Measurements from ENCODE around the gene FUCA1.
A peak's percentile ranks its signal among the peaks of the same experiment; 100 is the strongest.
"Not testable (repeated sequence)": the region's sequence is repeated elsewhere in the genome, so short reads cannot be mapped to it uniquely, and the experiment has no call there.

The FUCA1 gene

DNA sequence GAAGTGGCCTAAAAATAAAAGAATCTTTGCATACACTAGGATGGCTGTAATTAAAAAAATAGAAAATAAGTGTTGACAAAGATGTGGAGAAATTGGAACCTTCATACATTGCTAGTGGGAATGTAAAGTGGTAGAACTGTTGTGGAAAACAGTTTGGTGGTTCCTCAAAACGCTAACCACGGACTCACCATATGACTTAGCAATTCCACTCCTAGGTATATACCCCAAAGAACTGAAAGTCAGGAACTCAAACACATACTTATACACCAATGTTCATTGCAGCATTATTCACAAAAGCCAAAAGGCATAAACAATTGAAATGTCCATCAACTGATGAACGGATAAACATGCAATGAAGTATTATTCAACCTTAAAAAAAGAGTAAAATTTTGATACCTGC, 32.1 kb downstream of the FUCA1 start:
- peak; percentile 37 for DNase-seq

DNA sequence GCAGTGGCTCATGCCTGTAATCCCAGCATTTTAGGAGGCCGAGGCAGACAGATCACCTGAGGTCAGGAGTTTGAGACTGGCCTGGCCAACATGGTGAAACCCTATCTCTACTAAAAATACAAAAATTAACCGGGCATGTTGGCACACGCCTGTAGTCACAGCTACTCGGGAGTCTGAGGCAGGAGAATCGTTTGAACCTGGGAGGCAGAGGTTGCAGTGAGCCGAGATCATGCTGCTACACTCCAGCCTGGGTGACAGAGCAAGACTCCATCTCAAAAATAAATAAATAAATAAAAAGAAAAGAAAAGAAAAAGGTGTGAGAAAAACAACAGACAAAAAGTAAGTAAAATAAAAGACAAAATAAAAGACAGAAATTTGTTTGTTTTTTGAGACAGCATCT, 33.9 kb downstream of the FUCA1 start:
- DNase-seq, result not testable (repeated sequence)

DNA sequence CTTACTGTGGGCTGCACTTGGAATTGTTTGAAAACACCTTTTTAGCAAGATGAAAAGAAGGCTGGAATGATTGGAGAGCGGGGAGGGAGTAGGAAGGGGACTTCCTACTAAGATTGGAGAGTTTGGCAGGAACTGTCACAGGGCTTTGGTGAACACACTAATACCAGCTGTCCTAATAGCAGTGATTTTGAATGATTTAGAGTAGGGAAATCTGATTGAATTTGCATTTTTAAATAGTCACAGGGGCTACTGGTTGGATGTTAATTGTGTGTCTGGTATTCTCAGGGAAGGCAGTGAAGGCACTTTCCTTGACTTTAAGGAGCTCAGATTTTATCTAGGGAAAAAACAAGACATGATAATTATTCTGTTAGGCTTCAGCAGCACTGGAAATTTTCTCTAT, 40.4 kb downstream of the FUCA1 start:
- no peak for DNase-seq

DNA sequence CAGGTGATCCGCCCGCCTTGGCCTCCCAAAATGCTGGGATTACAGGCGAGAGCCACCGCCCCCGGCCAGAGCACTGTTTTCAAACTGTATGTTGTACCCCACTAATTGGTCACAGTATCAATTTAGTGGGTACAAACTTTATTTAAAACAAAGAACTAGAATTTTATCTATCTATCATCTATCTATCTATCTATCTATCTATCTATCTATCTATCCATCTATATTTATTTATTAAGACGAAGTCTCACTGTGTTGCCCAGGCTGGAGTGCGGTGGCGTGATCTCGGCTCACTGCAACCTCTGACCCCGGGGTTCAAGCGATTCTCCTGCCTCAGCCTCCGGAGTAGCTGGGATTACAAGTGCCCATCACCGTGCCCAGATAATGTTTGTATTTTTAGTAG, 41.5 kb downstream of the FUCA1 start:
- not testable (repeated sequence) for DNase-seq

DNA sequence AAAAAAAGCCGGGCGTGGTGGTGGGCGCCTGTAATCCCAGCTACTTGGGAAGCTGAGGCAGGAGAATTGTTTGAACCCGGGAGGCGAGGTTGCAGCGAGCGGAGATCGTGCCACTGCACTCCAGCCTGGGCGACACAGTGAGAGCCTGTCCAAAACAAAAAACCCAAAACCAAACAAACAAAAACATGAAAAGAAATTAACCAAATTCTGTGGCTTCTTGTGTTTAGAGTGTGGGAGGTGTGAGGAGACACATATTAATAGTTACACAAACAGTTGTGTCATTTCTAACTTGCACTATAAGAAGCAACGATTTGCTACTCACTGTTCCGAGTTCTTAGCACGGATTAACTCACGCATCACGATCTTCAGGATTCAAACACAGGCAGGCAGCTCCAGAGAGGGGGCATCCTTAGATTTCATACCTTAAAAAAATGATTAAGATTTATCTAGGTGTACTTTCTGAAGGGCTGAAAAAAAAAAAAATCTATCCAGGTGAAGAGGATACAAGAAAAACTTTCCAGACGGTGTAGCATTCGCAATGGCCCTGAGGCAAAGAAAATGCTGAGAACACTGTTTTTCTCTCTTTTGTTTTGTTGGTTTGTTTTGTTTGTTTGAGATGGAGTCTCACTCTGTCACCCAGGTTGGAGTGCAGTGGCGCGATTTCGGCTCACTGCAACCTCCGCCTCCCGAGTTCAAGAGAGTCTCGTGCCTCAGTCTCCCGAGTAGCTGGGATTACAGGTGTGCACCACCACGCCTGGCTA, 42.1 kb downstream of the FUCA1 start:
- peak; percentile 13 for DNase-seq

DNA sequence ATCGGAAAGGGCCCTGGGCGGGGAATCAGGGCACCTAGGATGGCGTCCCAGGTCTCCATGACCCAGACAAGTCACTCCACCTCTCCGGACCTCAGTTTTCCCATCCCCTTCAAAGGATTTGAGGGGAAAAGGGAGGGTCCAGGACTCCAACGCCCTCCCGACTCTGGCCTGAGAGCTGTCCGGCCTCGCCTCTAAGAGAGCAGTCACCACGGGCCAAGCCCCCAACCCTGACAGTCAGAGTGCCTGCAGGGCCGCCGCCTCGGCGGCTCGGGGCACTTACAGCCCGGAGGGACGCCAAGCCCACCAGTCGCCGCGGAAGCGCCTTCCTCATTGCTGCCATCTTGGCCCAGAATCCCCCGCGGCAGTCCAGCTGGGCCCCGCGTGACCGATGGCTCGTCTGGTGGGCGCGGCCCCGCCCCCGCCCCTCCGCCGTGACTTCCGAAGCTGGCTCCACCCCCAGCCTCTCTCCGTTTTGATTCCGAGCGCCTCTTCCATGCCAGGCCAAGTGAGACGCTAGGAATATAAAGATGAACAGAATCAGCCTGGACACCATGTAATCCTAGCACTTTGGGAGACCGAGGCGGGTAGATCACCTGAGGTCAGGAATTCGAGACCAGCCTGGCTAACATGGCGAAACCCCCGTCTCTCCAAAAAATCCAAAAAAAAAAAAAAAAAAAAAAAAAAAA, 42.9 kb downstream of the FUCA1 start, which contains the start of gene HMGCL:
Gene HMGCL (minus strand): TSS at position 354 of the 686 bp plus-strand sequence. CDS start 14 bp downstream, at position 340.
- DNase-seq, result peak; percentile 96

DNA sequence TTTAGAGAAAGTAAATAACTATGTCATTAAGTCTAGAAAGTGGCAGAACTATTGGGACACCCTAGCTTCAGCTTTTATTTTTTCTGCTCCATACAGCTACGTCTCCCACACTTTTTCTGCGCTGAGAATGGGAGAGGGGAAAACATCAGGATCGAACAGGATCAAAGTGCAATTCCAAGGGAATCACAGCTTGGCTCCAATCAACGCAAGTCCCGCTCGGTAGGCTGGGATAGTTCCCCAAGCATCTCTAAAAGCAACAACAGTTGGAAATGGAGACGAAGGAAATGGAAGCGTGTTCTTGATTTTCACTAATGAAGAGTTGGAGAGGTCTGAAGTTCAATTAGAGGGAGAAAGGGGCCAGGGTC, 43.4 kb downstream of the FUCA1 start:
- DNase-seq, result no peak

DNA sequence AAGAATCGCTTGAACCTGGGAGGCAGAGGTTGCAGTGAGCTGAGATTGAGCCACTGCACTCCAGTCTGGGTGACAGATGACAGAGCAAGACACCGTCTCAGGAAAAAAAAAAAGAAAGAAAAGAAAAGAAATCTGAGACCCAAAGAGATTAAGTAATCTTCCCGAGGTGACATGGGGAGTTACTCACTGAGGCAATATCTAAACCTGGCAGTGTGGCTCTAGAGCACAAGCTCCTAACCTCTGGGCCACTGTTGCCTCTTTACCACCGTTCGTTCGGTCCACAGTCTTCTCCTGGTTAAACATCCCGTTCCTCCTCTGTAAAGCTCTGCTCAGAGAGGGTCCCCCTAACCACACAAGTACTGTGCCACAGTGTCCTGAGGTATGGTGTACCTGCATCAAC, 44.3 kb downstream of the FUCA1 start:
- DNase-seq, result no peak

DNA sequence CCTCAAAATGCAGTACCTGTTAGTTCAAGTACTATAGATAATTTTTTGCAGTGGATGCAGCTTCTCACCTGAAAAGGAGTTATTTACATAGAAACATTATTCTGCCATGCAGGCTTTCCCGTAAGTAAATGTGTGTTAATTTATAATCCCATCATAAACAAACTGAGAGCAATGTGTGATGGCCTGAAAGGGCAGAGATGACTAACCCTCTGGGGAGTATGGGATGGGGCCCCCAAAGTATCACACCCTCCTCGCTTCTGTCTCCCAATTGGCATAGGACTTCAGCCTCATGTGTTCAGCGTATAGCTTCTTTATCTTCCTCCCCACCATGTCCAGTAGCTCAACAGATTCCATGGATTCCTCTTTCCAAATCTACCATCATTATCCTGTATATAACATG, 50.5 kb downstream of the FUCA1 start:
- no peak for DNase-seq

DNA sequence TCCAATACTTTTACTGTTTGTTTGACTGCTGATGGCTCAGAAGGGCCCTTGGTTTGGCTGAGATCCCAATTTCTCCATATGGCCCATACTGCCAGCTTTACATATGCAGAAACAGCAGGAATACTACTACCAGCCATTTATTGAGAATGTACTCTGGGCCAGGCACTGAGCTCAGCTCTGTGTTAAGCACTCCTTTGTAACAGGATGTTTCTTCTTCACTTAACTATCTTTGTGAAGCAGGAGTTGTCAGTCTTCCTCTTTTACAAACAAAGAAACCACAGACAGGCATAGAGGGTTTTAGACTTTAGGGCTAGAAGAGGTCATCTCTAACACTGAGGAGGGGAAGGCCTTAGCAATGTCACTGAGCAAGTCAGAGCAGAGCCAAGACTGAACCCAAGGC, 51.2 kb downstream of the FUCA1 start:
- peak; percentile 58 for DNase-seq

DNA sequence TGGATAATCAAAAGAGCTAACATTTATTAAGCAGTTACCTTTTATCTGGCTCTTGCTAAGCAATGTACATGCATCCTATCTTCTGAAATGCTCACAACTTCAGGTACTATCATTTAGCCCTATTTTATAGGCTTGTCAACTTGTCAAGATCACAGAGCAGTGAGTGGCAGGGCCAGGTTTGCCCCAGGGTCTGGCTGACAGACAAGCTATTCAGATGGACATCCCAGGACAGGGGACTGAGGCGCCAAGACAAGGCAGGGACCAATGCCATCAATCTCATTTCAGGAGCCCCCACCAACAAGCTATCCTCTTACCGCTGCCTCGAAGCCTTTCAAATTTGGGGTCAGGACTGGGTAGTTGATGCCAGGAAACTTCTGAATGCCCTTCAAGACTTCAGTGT, 51.7 kb downstream of the FUCA1 start:
- no peak for DNase-seq

DNA sequence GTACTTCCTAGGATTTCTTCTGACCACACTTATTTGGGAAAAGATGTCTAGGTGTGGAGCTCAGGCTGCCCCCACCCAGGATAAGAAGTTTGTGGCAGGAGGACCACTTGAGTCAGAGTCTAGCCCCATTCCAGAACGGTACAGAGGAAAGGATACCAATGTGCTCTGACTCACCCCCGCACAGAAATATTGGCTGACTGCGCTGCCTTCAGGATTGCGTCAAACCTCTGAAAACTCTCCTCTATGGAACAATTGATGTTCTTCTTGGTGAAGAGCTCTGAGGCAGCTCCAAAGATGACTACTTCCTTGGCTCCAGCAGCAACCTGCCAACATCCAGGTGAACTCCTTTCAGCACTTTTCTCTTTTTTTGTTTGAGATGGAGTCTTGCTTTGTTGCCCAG, 54.1 kb downstream of the FUCA1 start:
- DNase-seq, result no peak

DNA sequence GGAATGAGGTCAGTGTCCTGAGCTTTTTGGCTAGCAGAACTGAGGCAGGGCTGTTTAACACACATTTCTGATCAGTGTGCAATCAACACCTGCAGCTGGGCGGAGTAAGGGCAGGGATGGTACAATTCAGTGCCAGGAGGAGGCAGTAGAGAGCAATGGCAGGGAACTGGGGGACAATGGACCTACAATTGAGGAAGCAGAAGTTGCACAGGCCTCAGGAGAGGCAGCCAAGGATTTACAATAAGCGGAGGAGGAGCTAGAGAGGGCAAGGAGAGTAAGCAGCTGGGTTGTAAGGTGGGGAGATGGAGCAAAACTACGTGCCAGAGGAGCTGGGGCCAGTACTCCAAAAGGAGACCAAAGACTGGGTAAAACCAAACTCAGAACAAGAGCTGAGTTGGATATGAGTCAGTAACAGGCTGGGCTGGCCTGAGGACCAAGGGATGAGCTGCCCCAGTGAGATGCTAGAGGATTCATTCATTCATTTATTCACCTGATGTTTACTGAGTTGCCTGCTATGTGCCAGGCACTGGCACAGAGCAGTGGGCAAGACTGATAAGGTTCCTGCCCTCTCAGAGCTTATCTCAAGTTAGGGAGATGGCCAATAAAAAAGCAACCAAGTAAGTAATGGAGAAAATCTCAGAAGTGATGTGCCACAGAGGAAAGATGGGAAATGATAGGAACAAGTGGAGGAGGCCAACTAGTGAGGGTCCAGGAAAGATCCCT, 57.1 kb downstream of the FUCA1 start:
- peak; percentile 89 for DNase-seq

DNA sequence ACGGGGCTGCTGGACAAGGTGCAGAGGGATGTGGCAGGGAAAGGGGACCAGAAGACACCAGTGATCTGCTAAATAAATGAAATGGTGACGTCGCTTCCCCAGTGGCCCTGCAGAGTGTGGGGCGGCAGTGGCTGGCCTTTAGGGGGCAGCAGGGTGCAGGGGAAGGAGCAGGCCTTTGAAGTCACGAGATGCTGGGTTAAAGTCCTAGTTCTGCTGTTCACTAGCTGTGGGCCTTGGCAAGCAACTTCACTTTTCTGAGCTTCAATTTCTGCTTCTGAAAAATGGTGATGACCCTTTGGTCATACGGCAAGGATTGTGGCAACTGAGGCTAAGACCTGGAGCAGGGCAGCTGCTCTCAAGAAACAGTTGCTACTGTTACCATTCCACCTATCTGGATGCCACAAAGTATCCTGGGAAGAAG, 58.3 kb downstream of the FUCA1 start:
- peak; percentile 96 for DNase-seq

DNA sequence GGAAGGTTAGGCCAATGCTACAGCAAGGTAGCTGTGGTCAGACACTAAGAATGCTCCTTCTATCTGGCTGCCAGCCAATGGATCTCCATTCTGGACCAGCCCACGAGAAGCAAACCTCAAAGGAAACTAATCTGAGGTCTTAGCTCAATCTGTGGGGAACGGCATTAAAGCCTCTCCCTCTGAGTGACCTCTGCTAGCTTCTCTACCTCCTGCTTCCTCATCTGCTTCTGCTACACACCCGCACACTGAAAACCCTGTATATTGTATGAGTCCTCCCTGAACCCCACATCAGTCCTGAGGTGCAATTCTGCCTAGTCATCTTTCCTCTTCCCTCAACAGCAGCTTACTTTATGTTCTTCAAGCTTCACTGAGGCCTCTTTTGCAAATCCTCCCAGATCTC, 60.6 kb downstream of the FUCA1 start:
- DNase-seq, result peak; percentile 60

DNA sequence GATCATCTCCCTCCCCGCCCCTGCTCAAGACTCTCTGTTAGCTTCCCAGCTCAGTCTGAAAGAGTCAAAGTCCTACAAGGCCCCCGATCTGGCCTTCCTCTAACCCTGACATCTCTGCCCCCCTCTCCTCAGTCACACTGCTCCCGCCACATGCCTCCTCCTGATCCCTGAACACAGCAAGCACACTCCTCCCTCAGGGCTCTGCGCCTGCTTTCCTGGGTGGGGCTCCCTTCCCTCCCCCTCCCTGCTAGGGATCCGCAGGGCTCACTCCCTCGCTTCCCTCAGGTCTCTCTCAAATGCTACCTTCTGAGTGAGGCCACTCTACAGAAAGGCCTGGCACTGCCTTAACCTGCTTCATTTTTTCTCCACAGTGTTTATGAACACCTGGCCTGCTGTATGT, 61.8 kb downstream of the FUCA1 start:
- no peak for DNase-seq

DNA sequence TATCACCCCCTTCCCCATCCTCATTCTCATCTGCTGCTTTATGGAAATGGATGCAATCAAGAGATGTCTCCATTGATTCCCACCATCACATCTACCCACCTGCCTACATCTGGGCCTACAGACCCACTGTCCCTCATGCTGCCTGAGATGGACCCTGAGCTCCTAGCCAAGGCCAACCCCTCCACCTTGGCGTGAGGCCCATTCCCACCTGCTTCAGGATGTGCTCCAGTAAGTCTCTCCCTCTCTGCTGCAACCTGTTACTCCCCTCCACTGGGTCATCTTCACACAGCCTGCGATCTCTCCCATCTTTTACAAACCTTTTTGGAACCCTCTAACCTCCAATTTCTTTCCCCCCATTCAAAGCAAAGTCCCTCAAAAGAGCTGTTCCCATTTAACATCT, 63.1 kb downstream of the FUCA1 start:
- no peak for DNase-seq

DNA sequence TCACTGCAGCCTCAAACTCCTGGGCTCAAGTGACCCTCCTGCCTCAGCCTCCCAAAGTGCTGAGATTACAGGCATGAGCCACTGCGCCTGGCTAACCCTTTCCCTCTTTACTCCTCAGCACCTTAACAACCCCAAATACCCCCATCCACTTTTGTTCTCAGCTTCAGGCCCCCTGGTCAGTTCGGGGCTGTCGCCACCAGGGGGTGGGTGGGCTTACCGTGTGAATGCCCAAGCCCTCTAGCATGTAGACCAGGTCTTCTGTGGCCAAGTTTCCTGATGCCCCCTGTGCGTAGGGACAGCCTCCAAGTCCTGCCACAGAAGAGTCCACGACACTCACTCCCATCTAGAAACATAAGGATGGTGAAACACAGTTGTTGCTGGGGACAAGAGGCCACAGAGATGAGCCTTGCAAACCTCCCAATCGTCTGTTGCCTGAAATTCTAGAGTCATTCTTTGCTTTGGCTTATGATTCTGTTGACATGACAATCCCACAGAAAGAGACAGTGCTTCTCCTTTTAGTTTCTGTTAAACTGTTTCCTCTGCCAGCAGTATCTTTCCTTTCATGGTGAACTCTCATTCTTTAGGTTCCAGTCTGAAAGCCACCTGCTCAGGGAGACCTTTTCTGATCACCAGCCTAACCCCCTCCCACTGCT, 63.8 kb downstream of the FUCA1 start:
- DNase-seq, result peak; percentile 14

DNA sequence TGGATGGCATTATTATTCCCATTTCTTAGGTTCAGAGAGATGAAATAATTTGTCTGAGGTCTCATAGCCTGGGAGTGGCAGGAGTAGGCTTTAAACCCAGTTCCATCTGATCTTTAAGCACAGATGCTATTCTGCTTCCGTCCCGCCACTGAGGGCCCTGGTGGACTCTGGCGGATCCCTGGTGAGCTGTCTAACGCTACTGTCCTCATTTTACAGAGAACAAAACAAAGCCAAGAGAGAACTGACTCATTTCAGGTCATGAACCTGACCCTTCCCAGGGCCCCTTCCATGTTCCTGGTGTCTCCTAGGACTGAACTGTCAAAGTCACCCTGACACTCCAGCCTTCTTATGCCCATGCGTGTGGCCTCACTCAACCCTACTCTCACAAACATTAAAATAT, 64.4 kb downstream of the FUCA1 start:
- DNase-seq, result no peak

DNA sequence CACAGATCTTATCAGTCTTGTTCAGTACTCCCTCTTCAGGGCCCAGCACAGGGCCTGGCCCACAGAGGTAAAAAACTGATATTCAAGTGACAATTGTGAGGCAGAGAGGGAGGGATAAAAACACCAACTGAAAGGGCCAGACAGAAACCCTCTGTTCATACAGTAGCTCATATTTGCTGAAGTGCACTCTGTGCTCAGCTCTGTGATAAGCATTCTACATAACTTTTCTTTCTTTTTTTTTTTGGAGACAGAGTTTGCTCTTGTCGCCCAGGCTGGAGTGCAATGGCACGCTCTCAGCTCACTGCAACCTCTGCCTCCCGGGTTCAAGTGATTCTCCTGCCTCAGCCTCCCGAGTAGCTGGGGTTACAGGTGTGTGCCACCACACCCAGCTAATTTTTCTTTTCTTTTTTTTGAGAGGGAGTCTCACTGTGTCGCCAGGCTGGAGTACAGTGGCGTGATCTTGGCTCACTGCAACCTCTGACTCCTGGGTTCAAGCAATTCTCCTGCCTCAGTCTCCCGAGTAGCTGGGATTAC, 65.2 kb downstream of the FUCA1 start:
- peak; percentile 18 for DNase-seq

DNA sequence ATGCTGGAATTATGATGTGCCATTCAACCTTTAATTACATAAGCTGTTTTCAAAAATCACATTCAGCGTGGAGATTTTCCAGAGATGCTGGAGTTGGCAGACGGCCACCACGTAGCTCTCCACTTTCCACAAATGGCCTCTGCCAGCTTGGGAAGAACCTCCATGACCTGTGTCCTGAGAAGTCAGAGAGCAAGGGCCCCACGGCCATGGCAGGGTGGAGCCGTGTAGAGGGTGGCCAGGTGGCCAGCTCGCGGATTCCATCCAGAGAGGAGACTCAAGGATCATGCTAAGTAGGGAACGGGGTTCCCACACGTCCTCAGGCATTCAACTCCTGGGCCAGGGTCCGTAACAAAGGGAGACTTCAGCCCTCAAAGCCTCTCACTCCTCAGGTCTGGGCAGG, 66.2 kb downstream of the FUCA1 start:
- no peak for DNase-seq

DNA sequence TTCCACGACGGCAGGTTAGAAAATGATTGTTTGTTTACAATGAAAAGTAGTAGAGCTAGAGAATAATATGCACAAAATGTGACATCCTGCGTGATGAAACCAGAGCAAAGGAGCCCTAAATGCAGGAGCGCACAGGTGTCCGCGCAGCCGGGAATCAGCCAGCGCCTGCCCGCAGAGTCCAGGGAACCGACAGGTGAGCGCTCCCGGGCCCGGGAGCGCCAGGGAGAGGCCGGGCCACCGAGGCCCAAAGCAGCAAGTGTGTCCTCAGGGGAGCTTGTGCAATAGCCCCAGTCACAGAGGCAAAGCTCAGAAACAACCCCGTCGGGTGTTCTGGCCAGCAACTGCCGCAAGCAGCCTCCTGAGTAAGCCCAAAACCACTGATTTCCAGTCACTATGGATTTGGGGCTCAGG, 66.7 kb downstream of the FUCA1 start:
- no peak for DNase-seq

Data from hematopoietic multipotent progenitor cell treated with erythropoietin and hydrocortisone succinate and interleukin-3 and kit ligand, for 6 days (in vitro differentiated cells).